Urinary bladder (tissue), 4 donors: ENCODE results near the gene MKRN2OS. TPM values are rescaled to one million over a fixed set of nuclear protein-coding genes. Genes with fewer than 3 reads are reported as not detected.
A peak's percentile ranks its signal among the peaks of the same experiment; 100 is the strongest.
"Not testable (repeated sequence)": the region's sequence is repeated elsewhere in the genome, so short reads cannot be mapped to it uniquely, and the experiment has no call there.

Experiments used
- DNase-seq: peaks from one replicate; pipeline ENCODE4 v3.0.0-alpha.2; 2015; ENCODE audit errors: extremely low spot score
- H3K27ac ChIP-seq: one replicate; pipeline ENCODE4 v1.5.1; 2013; ENCODE audit warnings: low read depth, mild to moderate bottlenecking, moderate library complexity
- H3K36me3 ChIP-seq: one replicate; pipeline ENCODE4 v1.6.1; 2013; ENCODE audit warnings: mild to moderate bottlenecking, moderate library complexity; ENCODE audit not compliant: insufficient read depth
- H3K4me1 ChIP-seq: one replicate; pipeline ENCODE4 v1.6.1; 2013; ENCODE audit warnings: mild to moderate bottlenecking, moderate library complexity; ENCODE audit not compliant: insufficient read depth
- H3K4me3 ChIP-seq: one replicate; pipeline ENCODE4 v1.5.1; 2013; ENCODE audit warnings: low read depth, low read length
- WGBS: extraction: QIAGEN DNeasy Blood & Tissue Kit; methylation state at CpG from one replicate; pipeline ENCODE4 v1.1.7; 2013; 5-methylcytosine and 5-hydroxymethylcytosine counted together
- polyA plus RNA-seq: library from polyadenylated mRNA; stranded (reverse); fragments of 200-250 nt; gene quantifications from one replicate; pipeline ENCODE4 v1.2.3, GENCODE V29; 2013
- total RNA-seq: library from RNA; depleted of rRNA; stranded (reverse); fragments of >200 nt; gene quantifications from one replicate; pipeline ENCODE4 v1.2.3, GENCODE V29; 2014
- donor health status: healthy with polysubstance abuse.
- donor health status: healthy.

MKRN2OS gene
- total and polyA plus RNA-seq, 2 donors: 0.33 TPM; not detected in 1

- H3K4me3 ChIP-seq: peak within 1 kb of the TSS; percentile 63
- DNase-seq: peak; percentile 71
- peak within 1 kb of the TSS; percentile 92 for H3K27ac ChIP-seq
- no peaks in the 10 kb centered on the region for H3K36me3 ChIP-seq
- whole genome bisulfite sequencing: under 1% methylated on average over 77 of the region's 77 CpGs
- H3K4me1 ChIP-seq: peaks cover 2% of the 10 kb centered on the region
Observed at GRCh38 chr3:12556690-12557472, 11.6 kb upstream of the MKRN2OS start, which contains the start of gene MKRN2. Gene MKRN2 (plus strand): TSS chr3:12557087. CDS start chr3:12557151, 64 bp downstream.

DNA sequence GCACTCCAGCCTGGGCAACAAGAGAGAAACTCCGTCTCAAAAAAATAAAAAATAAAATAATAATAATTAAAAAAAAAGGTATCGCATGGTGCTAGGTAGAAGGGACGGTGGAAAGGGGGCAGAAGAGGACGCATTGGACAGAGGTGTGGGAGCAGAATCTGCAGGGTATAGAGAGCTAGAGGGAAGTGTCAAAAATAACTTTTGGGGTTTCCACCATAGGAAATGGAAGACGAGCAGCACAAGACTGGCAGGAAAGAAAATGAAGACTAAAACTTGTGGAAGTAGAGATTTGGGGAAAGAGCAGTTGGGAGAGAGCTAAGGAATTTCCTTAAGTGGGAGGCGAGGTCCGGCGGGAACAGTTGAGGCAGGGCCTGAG lies 11.0 kb upstream of the MKRN2OS start:
- Histone ChIP-seq H3K27ac (peak overlapping the region; percentile 49), H3K4me3 (peak overlapping the region; percentile 63), H3K36me3 (no peaks in the 10 kb centered on the region), H3K4me1 (peaks cover 2% of the 10 kb centered on the region)
- no peak for DNase-seq
- whole genome bisulfite sequencing: 3% methylated on average over 8 of the region's 8 CpGs

- DNase-seq: no peak
- Histone ChIP-seq H3K4me1 (peaks cover 2% of the 10 kb centered on the region), H3K36me3 (no peaks in the 10 kb centered on the region), H3K4me3 (peak overlapping the region; percentile 20), H3K27ac (no peak overlapping the region)
- 4% methylated on average over 26 of the region's 26 CpGs for WGBS
Observed at GRCh38 chr3:12553921-12554391, 8.7 kb upstream of the MKRN2OS start.

DNA sequence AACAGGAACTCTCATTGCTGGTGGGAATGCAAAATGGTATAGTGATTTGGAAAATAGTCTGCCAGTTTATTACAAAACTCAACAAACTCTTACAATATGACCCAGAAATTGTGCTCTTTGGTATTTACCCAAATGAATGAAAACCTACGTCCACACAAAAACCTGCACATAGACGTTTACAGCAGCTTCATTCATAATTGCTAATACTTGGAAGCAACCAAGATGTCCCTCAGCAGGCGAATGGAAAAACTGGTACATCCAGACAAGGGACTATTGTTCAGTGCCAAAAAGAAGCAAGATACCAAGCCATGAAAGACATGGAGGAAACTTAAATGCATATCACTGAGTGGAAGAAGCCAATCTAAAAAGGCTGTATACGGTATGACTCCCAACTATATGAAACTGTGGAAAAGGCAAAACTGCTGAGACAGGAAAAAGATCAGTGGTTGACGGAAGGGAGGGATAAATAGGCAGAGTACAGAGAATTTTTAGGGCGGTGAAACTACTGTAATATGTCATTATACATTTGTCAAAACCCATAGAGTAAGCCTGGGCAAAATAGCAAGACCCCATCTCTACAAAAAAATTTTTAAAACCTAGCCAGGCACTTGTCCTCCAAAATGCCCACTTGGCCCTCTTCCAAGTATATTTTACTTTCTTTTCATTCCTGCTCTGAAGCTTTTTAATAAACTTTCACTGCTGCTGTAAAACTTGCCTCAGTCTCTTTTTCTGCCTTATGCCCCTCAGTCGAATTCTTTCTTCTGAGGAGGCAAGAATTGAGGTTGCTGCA lies 4.9 kb upstream of the MKRN2OS start:
- 69% methylated on average over 7 of the region's 7 CpGs for WGBS
- no peak overlapping the region for H3K27ac ChIP-seq

DNA sequence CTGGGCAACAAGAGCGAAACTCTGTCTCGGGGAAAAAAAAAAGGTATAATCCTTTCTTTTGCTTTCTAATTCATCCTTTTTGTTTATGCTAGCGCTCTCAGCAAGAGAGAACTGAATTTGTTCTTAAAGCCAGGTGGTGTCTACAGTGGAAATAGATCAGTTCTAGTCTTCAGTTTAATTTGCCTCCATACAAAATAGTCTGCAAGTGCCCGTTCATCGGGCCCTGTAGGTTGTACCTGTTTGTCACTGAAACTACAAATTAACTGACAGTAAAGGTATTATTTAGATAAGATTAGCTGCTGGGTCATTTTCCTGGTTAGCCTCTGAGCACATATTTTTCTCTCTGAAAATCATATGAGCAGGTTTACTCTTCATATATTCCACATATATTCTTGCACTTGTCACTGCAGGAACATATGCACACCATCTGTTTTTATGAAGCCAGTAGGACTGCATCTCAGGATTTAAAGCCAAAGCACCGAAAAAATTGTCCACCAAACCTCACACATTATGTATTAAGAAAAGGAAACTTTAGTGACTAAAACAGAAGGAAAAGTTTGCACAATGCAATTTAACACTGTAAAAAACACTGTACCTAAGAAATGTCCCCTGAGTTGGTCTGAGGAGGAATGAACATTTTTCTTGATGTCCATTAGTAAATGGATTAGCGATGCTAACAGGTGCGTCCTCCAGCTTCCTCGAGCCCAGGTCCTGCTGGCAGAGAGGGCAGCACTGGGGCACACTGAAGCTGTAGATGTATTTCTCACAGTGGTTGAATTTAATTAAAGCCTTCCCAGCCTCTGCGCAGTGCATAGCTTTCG lies 437 bp downstream of the MKRN2OS start:
- DNase-seq: no peak
- Histone ChIP-seq H3K36me3 (no peaks in the 10 kb centered on the region), H3K4me3 (no peak overlapping the region), H3K27ac (no peak overlapping the region), H3K4me1 (no peaks in the 10 kb centered on the region)
- WGBS: 73% methylated on average over 11 of the region's 11 CpGs

More for the DNA sequence above, 4.9 kb upstream of the MKRN2OS start:
- no peak for DNase-seq
- no peaks in the 10 kb centered on the region for H3K4me1 ChIP-seq
- no peak overlapping the region for H3K4me3 ChIP-seq
- no peaks in the 10 kb centered on the region for H3K36me3 ChIP-seq

DNA sequence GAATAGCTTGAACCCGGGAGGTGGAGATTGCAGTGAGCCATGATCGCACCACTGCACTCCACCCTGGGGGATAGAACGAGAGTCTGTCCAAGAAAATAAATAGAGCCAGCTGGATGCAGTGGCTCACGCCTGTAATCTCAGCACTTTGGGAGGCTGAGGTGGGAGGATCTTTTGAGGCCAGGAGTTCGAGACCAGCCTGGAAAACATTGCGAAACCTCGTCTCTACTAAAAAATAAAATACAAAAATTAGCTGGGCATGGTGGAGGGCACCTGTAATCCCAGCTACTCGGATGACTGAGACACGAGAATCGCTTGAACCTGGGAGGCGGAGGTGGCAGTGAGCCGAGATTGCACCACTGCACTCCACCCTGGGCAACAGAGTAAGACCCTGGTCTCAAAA lies 1.8 kb downstream of the MKRN2OS start:
- 88% methylated on average over 12 of the region's 12 CpGs for WGBS
- not testable (repeated sequence) for H3K4me3 ChIP-seq, H3K4me1 ChIP-seq, H3K27ac ChIP-seq, DNase-seq, H3K36me3 ChIP-seq

DNA sequence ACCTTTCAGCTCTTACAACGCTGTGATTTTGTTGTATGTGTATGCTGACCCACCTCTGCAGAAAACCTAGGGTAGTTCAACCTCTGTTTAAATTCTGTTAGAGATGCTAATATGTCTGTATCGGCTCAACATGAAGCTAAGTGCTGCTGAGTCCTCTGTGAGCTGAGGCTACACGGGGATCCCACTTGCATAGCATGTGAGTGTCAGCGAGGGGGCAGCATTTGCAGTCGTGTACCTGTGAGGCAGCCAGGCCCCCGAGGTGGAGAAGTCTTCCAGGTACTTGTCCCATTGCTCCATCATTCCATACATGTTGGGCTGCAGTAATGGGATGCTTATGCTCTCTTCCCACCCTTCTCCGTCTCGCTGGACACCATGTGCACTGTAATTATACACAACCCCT lies 3.7 kb downstream of the MKRN2OS start:
- WGBS: 70% methylated on average over 8 of the region's 8 CpGs
- no peaks in the 10 kb centered on the region for H3K4me1 ChIP-seq
- no peak for DNase-seq
- H3K36me3 ChIP-seq: no peaks in the 10 kb centered on the region
- H3K27ac ChIP-seq: no peak overlapping the region
- H3K4me3 ChIP-seq: no peak overlapping the region

- H3K27ac ChIP-seq: no peak overlapping the region
- no peaks in the 10 kb centered on the region for H3K4me1 ChIP-seq
- WGBS: 80% methylated on average over 6 of the region's 6 CpGs
- no peak for DNase-seq
- no peak overlapping the region for H3K4me3 ChIP-seq
- H3K36me3 ChIP-seq: no peaks in the 10 kb centered on the region
Observed at GRCh38 chr3:12536423-12536822, 8.9 kb downstream of the MKRN2OS start.

DNA sequence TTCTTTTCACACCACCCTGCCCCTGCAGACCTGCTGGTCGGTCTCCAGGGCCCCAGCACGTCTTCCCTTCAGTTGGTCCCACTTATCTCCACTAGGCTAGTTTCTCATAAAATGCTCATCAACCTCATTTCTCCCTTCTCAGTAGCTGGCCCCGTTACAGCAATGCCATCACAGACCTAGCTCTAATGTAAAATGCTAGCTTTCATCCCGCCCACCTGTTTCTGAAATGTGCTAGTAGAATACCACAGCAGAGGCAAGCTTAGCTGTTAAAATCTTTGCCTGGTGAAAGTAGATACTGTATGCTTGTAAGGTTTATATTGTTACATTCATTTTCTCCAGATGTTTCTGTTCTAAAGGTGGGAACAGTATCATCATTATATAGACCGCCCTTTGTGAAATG lies 13.1 kb downstream of the MKRN2OS start:
- Histone ChIP-seq H3K36me3 (no peaks in the 10 kb centered on the region), H3K4me1 (no peaks in the 10 kb centered on the region)
- WGBS: 90% methylated on average over 5 of the region's 5 CpGs

DNA sequence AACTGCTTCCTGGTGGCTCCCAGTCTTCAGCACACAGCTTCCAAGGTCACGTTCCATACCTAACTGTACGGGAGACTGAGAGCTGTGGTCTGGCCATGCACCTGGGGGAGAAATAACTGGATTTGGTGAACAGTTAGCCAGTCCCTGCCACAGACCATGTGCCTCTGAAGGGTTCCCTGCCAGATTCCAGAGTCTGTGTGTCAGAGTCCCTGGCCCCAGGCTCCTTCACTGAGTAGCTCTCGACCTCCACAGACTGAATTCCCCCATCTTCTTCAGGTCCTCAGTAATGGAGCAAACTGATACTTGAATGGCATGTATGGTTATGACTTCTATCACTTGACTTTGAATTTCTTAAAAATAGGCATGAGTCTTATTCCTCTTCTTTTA lies 17.5 kb downstream of the MKRN2OS start:
- DNase-seq: no peak
- no peaks in the 10 kb centered on the region for H3K36me3 ChIP-seq
- H3K4me1 ChIP-seq: no peaks in the 10 kb centered on the region
- no peak overlapping the region for H3K4me3 ChIP-seq
- 91% methylated on average over 3 of the region's 3 CpGs for WGBS
- no peak overlapping the region for H3K27ac ChIP-seq

More for the DNA sequence above, 13.1 kb downstream of the MKRN2OS start:
- Histone ChIP-seq H3K4me3 (no peak overlapping the region), H3K27ac (no peak overlapping the region)
- no peak for DNase-seq

DNA sequence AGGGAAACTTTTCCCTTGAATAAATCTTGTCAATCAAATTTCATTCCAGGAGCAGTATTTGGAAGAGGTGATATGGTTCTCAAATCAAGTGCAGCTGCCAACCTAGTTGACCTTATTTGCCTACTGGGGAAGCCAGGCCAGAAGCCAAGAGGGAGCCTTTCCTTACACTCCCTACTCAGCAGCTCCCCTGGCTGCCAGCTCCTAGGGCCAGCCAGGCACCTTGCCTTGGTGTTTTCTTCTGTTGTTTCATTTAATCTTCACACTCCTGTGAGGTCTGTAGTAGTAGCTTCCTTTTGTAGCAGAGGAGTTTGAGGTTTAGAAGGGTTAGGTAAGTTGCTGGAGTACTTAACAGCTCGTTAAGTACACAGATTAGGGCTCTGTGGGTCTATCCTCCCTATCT lies 22.6 kb downstream of the MKRN2OS start:
- no peak for DNase-seq
- no peak overlapping the region for H3K4me3 ChIP-seq
- H3K4me1 ChIP-seq: no peaks in the 10 kb centered on the region
- no peak overlapping the region for H3K27ac ChIP-seq
- WGBS: 98% methylated on average over 1 of the region's 1 CpG
- no peaks in the 10 kb centered on the region for H3K36me3 ChIP-seq

DNA sequence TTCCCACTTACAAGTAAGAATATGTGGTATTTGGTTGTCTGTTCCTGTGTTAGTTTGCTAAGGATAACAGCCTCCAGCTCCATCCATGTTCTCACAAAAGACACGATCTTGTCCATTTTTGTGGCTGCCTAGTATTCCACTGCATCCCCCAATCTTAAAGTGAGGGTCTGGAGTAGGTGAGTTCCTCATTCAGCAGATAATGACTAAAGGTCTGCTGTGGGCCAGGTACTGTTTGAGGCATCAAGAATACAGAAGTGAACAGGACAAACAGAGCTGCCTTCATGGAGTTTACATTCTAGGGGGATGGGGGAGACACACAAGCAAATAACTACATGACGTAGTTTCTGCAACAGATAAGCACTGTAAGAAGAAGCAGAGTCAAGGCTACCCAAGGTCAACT lies 24.3 kb downstream of the MKRN2OS start:
- H3K4me1 ChIP-seq: no peaks in the 10 kb centered on the region
- H3K4me3 ChIP-seq: no peak overlapping the region
- 97% methylated on average over 2 of the region's 2 CpGs for WGBS
- DNase-seq: no peak
- H3K36me3 ChIP-seq: no peaks in the 10 kb centered on the region
- H3K27ac ChIP-seq: no peak overlapping the region

- no peaks in the 10 kb centered on the region for H3K36me3 ChIP-seq
- DNase-seq: no peak
- 69% methylated on average over 6 of the region's 6 CpGs for WGBS
Observed at GRCh38 chr3:12518261-12519028, 26.9 kb downstream of the MKRN2OS start.

More at GRCh38 chr3:12518261-12519028, 26.9 kb downstream of the MKRN2OS start:
- Histone ChIP-seq H3K4me3 (no peak overlapping the region), H3K27ac (no peak overlapping the region), H3K4me1 (no peaks in the 10 kb centered on the region)
